ENCODE measurements around the gene MAP2K6.
A peak's percentile ranks its signal among the peaks of the same experiment; 100 is the strongest.

The MAP2K6 gene

DNA sequence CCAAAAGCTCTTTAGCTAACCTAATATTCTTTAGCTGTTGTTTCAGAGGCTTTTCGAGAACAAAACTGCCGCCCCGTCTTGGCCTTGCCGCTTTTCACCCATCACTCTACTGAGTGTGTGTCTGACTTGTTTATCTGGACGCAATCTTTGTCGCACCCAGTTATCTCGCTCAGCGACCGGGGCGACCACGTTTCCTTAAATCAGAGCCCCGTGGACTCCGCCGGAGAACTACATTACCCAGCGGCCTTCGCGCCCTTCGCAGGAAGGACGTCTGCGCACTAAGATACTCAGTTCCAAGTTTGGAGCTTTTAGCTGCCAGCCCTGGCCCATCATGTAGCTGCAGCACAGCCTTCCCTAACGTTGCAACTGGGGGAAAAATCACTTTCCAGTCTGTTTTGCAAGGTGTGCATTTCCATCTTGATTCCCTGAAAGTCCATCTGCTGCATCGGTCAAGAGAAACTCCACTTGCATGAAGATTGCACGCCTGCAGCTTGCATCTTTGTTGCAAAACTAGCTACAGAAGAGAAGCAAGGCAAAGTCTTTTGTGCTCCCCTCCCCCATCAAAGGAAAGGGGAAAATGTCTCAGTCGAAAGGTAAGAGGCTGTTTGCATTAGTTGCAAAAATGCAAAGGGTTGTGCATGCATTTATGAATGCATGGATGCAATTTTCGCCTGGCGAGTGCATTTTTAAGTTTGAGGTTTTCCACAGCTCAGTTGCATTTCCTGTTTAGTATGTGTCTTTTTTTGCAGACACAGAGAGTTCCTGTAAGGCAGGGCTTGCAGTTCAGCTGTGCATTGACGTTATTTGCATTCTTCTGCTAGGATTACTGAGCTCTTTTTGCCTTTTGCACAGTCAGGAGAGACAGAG is at the start of gene MAP2K6:
Gene MAP2K6, plus strand, starts transcription at position 290 of the 867 bp plus-strand sequence. Its CDS starts 288 bp downstream, at position 578.
- peak; percentile 67 to 72 (median 71) for DNase-seq (ENCODE audit: low read depth in 2 of 3, low spot score in 1 of 3)

DNA sequence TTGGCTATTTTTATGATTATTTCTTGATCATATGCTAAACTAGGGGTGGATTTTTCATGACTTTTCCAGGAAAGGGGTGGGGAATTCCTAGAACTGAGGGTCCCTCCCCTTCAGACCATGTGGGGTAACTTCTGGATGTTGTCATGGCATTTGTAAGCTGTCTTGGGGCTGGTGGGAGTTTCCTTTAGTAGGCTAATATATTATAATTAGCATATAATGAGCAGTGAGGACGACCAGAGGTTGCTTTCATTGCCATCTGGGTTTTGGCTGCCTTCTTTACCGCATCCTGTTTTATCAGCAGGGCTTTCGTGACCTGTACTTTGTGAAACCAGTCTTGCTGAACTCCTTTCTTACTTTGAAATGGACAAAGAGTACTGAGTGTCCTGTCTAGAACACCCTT is 47.2 kb upstream of the MAP2K6 start:
- no peak for DNase-seq (ENCODE audit: low read depth in 2 of 3, low spot score in 1 of 3)

DNA sequence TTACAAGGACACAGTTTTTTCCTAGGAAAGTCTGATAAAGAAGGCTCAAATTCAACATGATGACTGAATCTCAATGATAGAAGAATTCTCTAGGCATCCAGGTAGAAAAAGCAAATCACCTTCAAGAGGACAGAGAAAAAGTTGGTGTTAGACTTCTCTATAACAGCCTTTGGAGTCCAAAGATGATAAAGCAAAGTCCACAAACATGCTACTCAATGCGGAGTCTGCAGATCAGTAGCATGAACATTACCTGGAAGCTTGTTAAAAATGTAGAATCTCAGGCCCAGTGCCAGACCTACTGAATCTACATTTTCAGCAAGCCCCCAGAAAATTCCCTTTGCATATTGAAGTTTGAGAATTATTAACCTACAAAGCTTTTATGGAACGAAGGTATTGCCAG is 41.4 kb upstream of the MAP2K6 start:
- DNase-seq (ENCODE audit: low read depth in 2 of 3, low spot score in 1 of 3): no peak

DNA sequence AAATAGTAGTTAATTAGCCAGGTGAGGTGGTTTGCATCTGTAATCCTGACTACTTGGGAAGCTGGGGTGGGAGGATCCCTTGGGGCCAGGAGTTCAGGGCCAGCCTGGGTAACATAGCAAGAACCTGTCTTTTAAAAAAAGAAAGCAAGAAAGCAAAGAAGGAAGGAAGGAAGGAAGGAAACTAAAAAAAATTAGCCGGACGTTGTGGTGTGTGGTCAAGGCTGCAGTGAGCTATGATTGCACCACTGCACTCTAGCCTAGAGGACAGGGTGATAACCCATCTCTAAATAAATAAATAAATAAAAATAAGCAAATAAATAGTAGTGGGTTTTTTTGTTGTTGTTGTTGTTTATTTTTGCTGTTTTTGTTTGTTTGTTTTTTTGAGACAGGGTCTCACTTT is 39.3 kb upstream of the MAP2K6 start:
- no peak for DNase-seq (ENCODE audit: low read depth in 2 of 3, low spot score in 1 of 3)

DNA sequence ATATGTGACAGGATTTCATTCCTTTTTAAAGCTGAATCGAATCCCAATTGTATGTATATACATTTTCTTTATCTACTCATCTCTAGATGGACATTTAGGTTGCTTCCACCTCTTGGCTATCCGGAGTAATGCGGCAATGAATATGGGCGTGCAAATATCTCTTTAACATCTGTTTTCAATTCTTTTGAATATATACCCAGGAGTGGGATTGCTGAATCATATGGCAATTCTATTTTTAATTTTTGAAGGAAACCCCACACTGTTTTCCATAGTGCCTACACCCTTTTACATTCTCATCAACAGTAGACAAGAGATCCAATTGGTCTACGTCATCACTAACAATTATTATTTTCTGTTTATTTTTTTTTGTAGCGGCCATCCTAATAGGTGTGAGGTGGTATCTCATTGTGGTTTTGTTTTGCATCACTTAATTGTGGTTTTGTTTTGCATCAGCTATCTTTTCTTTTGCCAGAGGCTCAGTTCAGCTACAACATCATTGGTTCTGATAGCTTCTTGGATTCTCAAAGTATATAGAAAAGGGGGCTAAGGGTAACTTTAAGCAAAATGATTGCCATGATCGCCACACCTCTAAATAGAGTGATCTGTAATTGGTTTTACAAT is 25.6 kb upstream of the MAP2K6 start:
- DNase-seq (ENCODE audit: low read depth in 2 of 3, low spot score in 1 of 3): no peak

DNA sequence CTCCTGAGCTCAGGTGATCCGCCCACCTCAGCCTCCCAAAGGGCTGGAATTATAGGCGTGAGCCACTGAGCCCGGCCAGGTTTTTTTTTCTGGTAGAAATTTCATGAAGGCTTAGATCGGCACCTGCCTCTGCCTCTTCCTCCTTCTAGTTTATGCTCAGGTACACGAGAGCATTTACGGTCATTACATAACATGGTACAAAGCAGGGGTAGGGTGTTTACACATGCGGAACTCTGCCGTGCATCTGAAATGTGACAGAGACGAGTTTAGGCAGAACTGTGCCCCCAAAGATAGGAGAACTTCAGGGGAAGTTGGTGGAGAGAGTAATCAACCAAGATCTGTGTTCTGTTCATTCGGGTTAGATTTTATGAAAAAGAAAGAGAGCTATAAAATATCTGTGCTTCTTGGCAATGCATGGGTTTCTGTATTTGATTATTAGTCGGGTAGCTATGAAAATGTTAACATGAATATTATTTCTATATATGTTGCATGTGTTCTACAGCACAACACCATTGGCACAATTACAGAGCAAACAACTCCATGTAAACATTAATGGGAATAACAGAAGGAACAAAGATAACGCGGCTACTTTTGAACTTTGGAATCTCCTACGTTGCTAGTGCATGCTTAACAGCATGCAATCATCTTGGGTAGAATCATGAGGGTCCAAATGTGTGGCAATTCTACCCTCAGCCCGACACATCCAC is 23.5 kb upstream of the MAP2K6 start:
- DNase-seq (ENCODE audit: low read depth in 2 of 3, low spot score in 1 of 3): no peak

DNA sequence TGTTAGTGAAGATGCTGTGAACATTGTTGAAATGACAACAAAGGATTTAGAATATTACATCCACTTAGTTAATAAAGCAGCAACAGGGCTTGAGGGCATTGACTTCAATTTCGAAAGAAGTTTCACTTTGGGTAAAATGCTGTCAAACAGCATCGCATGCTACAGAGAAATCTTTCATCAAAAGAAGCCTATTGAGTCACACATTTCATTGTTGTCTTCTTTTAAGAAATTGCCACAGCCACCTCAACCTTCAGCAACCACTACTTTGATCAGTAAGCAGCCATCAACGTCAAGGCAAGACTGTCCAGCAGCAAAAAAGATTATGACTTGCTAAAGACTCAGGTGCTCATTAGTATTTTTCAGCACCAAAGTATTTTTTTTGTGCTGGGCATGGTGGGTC is 13.2 kb upstream of the MAP2K6 start:
- no peak for DNase-seq (ENCODE audit: low read depth in 2 of 3, low spot score in 1 of 3)

DNA sequence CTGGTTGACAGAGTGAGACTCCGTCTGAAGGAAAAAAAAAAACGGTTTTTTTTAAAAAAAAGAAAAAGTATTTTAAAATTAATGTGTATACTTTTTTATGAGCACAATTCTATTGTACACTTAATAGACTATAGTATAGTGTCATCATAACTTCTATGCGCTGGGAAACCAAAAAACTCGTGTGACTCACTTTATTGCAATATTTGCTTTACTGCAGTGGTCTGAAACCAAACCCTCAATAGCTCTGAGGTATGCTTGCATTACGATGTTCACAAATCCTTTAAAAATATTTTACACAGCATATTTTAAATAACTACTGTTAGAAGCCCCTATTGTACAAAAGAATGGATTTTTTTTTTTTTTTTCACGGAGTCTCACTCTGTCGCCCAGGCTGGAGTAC is 12.4 kb upstream of the MAP2K6 start:
- no peak for DNase-seq (ENCODE audit: low read depth in 2 of 3, low spot score in 1 of 3)

DNA sequence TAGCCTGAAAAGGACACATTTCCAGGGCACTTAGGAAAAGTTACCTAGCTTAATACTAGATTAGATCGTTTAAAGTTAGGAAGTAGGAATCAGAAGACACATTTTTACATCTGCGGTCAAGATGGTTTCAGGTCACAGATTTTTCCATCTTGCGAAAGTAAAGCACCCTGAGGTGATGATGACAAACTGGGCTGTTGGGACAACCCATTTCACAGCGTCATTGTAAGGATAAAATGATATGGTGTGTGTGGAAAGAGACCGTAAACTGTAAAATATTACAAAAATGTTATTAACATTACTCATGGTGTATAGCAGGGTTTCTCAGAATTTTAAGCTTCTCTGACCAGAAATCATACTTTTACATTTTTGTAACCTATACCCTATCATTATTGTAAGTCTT is 10.1 kb upstream of the MAP2K6 start:
- no peak for DNase-seq (ENCODE audit: low read depth in 2 of 3, low spot score in 1 of 3)

DNA sequence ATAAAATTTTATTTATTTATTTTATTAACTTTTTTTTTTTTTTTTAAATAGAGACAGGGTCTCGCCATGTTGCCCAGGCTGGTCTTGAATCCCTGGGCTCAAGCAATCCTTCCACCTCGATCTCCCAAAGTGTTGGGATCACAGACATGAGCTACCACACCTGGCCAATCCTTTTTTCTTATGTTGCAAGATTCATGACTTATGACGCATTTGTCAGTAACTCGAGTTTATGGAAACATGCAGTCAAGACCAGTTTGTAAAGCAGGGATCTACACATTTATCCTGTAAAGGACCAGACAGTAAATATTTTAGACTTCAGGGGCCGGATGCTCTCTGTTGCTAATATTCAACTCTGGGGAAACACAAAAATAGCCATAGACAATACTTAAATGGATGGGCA is 9.4 kb upstream of the MAP2K6 start:
- DNase-seq (ENCODE audit: low read depth in 2 of 3, low spot score in 1 of 3): no peak

DNA sequence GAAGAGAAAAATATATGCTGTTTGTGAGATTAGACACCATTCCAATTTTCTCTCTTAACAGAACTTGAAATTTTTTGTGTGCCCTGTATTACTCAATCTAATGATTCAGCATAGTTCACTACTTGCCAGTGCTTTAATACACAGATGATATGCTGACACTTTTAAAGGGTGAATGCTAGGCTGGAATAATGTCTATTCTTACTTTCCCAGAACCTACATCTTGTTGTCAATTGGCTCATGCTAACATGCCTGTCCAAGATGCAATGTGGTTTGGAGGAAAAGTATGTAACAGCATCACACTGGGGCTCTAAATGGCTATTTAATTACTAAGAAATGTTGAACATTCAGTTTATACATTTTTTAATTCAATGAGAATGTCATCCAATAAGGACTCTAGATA is 7.6 kb upstream of the MAP2K6 start:
- no peak for DNase-seq (ENCODE audit: low read depth in 2 of 3, low spot score in 1 of 3)

DNA sequence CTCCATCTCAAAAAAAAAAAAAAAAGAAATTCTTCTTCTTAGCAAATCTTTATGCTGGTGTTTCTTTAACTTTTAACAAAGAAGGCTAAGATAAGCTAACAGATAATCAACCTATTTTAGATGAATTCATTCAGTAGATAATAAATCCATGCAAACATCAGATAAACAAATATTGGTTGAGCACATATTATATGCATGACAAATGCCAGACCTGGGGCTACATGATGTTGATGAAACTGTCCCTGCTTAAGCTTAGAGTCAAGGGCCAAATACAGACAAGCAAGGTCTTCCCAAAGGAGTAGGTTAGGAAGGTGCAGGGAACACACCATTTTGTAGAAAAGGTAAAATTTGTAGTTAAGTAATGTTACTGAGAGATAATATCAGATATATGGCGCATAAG is 6.7 kb upstream of the MAP2K6 start:
- DNase-seq (ENCODE audit: low read depth in 2 of 3, low spot score in 1 of 3): no peak

DNA sequence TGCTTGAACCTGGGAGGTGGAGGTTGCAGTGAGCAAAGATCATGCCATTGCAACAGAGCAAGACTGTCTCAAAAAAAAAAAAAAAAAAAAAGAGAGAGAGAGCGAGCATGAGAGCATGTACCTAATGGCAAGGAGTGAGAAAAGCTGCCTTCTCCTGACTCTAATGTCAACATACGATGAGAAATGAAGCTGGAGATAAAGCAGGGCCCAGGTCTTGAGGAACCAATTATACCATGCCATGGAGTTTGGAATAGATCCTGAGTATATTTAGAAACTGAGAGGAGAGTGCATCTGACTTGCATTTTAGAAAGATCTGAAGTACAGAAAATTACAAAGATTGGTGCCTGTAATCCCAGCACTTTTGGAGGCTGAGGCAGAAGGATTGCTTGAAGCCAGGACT is 3.8 kb upstream of the MAP2K6 start:
- no peak for DNase-seq (ENCODE audit: low read depth in 2 of 3, low spot score in 1 of 3)

DNA sequence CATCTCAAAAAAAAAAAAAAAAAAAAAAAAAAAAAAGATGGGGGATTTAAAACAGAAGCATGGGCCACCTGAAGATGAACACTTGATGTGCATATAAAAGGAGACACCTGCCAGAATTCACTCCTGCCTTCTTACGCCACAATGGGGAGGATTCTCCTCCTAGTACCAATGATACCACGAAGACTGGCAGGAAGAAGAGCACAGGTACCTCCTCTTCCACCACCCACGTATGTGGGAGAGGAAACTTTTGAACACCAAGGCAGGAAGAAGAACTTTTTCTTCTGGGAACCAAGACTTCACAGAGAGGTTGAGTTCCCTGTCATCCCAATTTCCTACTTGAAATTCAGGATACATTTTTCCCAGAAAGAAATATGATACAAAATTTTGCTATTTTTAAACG is 2.7 kb upstream of the MAP2K6 start:
- DNase-seq (ENCODE audit: low read depth in 2 of 3, low spot score in 1 of 3): no peak

DNA sequence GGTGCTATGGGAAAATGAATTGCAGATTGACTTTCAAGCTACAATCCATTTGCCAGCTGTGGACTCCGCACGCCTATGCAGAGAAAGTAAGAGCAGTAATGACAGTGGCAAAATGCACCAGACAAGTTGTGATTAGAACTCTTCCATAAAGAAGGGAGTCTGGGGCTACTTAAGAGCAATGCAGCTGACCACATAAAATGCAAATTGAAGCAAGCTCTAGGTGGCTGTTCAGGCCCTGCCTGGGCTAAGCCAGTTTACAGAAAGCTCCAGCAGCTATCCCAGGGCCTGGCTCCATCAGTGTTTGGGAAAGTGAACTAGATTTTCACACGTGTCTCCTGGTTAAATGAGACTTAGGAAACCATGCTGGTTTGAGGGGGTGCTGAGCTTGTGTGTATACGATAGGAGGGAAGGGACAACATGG is 2.2 kb upstream of the MAP2K6 start:
- DNase-seq (ENCODE audit: low read depth in 2 of 3, low spot score in 1 of 3): no peak

DNA sequence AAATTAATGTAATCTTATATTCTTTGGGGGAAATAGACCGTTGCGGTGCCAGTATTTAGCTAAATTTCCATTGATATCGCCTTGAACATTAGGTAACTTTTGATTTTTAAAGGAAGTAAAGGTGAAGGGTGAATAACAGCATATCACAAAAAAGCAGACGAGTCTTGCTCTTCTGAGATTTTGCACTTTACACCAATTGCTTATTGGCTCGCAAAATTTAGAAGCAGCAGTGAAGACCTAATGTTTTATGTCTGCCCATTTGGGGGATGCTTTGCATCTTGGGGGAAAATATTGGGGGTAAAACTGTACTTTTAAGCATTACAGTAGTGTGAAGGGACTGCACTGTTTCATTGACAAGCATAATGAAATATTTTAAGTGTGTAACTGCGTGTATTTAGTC is 934 bp downstream of the MAP2K6 start:
- DNase-seq (ENCODE audit: low read depth in 2 of 3, low spot score in 1 of 3): no peak

DNA sequence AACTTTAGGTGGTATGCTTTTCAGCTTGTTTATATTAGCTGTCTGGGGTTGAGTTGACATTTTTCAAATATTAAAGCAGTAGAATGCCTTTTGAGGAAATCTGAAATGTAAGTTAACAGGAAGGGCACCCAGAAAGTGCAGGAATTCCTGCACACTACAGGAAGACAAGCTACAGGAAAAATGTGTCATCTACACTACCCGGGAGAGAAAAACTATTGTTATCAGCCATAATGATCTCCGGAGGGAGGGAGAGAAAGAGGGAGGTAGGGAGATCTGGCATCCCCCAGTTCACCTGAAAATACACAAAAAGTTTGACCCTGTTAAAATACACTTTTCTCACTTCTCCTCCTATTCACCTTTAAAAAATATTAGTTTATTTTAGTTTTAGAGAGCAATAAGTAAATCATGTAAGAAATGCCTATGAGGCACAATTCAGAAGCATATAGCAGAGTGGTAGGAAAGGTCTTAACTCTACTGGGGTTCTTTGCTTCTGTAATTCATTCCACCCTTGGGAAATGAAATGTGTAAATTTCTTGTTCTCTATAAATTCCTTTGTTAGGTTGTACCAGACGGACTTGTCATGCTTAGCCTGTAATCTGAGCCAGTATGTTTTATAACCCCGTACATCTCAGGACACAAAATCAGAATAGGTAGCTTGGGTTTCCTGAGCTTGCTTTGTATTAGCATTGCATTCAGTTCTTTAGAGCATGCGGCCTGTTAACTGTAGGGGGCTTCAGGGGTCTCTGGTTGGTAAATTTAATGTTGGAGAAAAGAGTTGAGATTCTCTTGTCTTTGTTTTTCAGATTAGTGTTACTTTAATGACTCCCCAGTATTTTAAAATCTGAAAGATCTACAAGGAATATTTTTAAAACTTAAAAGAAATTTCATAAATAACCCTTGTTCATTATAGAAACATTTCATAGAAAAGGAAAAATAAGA is 3.3 kb downstream of the MAP2K6 start:
- no peak for DNase-seq (ENCODE audit: low read depth in 2 of 3, low spot score in 1 of 3)

DNA sequence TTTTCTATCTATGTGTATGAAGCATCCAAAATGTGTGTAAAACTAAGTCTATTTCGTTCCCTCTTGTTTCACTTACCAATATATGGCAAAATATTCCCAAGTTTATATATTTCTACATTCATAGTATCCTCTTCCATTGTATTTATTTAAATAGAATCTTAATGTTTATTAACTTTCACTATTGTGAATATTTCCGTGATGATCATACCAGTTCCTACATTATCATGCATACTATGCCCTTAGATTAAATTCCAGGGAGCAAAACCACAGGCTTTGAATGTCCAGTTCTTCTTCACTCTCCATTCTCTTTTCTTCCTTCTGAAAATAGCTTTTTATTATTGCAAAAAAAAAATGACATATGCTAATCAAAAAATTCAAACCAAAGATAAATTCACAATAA is 4.0 kb downstream of the MAP2K6 start:
- DNase-seq (ENCODE audit: low read depth in 2 of 3, low spot score in 1 of 3): no peak

DNA sequence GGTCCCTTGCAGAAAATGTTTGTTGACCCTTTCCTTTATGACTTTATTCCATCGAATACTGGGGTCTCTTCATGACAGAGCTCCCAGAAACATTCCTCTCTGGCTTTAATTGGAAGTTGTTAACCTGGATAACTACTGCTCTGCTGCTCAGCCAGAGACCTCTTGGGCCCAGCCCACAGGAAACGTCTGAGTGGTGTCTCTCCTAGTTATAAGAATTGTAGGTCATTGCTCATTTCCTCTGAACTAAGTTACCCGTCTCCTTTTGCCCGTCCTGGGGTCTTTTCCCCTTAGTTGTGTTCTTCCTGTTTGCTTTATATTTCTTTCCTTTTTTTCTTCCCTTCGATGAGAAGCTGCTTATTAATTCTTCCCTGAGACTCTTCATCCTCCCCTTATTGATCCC is 9.0 kb downstream of the MAP2K6 start:
- DNase-seq (ENCODE audit: low read depth in 2 of 3, low spot score in 1 of 3): no peak

DNA sequence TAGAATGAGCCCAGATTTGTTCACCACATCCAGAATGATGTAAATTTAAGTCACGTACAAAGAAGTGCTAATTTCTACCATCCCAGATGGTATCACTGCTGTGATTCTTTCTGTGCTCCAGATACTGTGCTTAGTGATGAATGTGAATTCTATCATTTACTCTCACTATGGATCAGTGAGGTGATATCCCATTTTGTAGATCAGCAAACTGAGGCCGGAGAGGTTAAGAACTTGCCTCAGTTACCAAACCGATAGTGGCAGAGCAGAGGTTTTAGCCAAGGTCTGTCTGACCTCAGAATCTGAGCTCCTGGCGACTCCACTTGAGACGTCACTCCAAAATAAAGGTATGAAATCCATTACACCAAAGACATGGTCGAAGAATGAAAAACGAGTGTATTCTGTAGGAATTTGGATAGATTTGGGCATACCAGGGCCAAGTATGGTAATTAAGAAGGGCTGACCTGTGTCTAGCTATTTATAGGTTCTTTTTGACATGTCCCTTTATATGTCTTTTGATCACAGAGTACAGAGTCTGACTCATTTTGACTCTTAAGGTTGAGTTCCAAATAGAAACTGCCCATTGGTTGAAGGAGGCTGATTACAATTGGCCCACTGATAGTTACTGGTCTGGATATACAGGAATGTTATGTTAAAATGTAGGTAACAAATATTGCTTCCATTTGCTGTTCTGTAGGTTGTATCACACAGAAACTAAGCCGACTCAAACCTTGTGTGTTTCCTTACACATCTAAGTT is 10.0 kb downstream of the MAP2K6 start:
- no peak for DNase-seq (ENCODE audit: low read depth in 2 of 3, low spot score in 1 of 3)

All from stimulated activated CD4-positive, alpha-beta T cell treated with anti-CD3 and anti-CD28 coated beads, Interleukin-12 subunit alpha, Interleukin-12 subunit beta, amount 100 ng/mL, for 48 hours (primary cell).